ENCODE results near the gene ELK4. TPM values are rescaled to one million over a fixed set of nuclear protein-coding genes. Genes with fewer than 3 reads are reported as not detected.

The ELK4 gene
- total RNA-seq, 1 donor from 2014 or later: 16.1 TPM

DNA sequence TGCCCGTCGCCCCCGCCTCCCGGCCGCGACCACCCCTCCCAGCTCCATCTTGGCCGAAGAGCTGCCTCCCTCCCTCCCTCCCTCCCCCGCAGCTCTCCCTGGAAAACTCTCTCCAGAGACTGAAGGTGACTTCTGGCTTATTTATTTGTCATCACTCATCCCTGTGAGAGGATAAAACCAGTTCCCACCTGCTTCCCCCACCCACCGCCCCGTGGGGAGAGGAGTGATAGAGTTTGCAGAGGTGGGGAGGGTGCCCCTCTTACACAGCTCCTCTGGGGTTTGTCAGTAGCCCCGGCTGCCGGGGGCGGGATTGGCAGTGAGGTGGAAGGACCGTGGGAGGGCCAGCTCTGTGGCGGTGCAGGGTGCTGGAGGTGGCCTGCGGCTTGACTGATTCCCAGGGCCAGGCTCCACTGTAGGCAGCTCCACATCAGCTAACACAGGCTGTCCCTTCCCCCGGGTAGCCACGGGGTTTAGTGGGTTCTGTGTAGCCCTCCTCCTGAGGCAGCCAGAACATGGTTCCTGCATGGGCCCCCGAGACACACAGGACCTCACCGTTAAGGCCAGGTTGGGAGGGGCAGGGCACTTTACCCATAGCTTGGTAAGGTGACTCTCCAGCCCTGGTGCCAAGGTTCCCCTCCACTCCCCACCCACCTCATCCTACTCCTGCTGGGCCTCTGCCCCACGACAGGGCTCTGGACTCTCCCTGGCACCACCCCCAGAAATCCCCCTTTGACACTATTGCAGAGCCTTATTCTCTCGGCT lies 62.2 kb downstream of the ELK4 start:
- H3K27me3 ChIP-seq (ENCODE audit: control insufficient read depth, insufficient read depth, low read length): peaks cover 62% of the 10 kb centered on the region
- H3K36me3 ChIP-seq (ENCODE audit: control insufficient read depth, insufficient read depth, low read length): no peaks in the 10 kb centered on the region
- no peak overlapping the region for H3K4me3 ChIP-seq (ENCODE audit: low read depth, low read length)
- no peak for TF ChIP-seq CTCF (IDR thresholded peaks at IDR 0.05; ENCODE audit: insufficient read depth, low read length, poor library complexity, severe bottlenecking)
- no peak for DNase-seq (ENCODE audit: low read depth)

DNA sequence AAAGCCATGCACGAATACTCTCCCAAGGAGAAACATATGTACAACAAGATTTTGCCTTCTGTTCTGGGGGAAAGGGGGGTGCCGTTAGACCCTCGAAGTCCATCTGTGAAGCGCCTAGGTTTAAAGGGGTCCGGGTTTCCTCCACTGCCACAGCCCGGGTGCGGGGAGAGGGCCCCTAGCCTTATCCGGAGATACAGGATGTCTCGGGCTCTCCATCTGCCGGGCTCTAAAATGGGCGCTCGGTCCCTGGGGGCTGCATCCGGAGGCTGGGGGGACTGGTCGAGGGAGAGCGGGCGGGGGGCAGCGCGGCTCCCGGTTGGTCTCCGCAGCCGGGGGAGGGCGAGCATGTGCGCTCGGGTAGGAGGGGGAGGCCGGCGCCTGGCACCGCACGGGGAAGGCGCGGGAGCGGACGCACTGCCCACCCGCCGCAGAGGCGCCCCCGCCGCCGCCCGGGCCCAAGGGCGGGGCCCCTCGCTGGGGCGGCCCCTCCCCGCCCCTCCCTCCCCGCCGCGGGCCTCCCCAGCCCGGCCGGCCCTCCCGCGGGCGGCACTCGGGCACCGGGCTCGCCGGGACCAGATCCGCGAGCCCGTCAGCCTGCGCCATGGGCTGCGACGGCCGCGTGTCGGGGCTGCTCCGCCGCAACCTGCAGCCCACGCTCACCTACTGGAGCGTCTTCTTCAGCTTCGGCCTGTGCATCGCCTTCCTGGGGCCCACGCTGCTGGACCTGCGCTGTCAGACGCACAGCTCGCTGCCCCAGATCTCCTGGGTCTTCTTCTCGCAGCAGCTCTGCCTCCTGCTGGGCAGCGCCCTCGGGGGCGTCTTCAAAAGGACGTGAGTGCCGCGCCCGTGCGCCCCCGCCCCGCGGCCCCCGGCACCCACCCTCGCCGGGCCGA lies 63.1 kb downstream of the ELK4 start:
- H3K36me3 ChIP-seq (ENCODE audit: control insufficient read depth, insufficient read depth, low read length): no peaks in the 10 kb centered on the region
- H3K4me3 ChIP-seq (ENCODE audit: low read depth, low read length): peak overlapping the region; percentile 15
- peak; percentile 20 for TF ChIP-seq CTCF (IDR thresholded peaks at IDR 0.05; ENCODE audit: insufficient read depth, low read length, poor library complexity, severe bottlenecking)
- H3K27me3 ChIP-seq (ENCODE audit: control insufficient read depth, insufficient read depth, low read length): peaks cover 65% of the 10 kb centered on the region
- DNase-seq (ENCODE audit: low read depth): no peak

DNA sequence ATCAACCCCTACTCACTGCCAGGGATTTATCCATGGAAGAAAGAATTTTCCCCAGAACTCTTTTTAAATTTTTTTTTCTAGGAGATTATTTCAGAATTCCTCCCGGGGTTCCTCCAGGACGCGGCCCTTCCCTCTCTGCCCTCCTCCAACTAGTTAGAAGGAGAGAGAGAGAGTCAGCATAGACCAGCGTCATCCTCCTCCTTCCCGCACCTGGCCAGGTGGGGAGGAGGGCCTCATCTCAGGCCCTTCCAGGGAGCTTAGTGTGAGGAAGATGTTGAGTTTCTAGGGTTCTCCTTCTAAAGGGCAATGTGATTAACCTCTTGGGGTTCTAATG lies 63.7 kb downstream of the ELK4 start:
- H3K27me3 ChIP-seq (ENCODE audit: control insufficient read depth, insufficient read depth, low read length): peaks cover 65% of the 10 kb centered on the region
- no peak for TF ChIP-seq CTCF (IDR thresholded peaks at IDR 0.05; ENCODE audit: insufficient read depth, low read length, poor library complexity, severe bottlenecking)
- no peaks in the 10 kb centered on the region for H3K36me3 ChIP-seq (ENCODE audit: control insufficient read depth, insufficient read depth, low read length)

GRCh38 chr1:205567716-205568115 lies 64.1 kb downstream of the ELK4 start:
- no peak for DNase-seq (ENCODE audit: low read depth)
- Histone ChIP-seq H3K27me3 (ENCODE audit: control insufficient read depth, insufficient read depth, low read length) (peaks cover 65% of the 10 kb centered on the region), H3K4me3 (ENCODE audit: low read depth, low read length) (no peak overlapping the region), H3K36me3 (ENCODE audit: control insufficient read depth, insufficient read depth, low read length) (no peaks in the 10 kb centered on the region)
- no peak for TF ChIP-seq CTCF (IDR thresholded peaks at IDR 0.05; ENCODE audit: insufficient read depth, low read length, poor library complexity, severe bottlenecking)

More for the DNA sequence above, 63.7 kb downstream of the ELK4 start:
- no peak overlapping the region for H3K4me3 ChIP-seq (ENCODE audit: low read depth, low read length)
- DNase-seq (ENCODE audit: low read depth): no peak

- Histone ChIP-seq H3K4me3 (ENCODE audit: low read depth, low read length) (no peak overlapping the region), H3K27me3 (ENCODE audit: control insufficient read depth, insufficient read depth, low read length) (peaks cover 48% of the 10 kb centered on the region), H3K36me3 (ENCODE audit: control insufficient read depth, insufficient read depth, low read length) (no peaks in the 10 kb centered on the region)
- DNase-seq (ENCODE audit: low read depth): no peak
- no peak for TF ChIP-seq CTCF (IDR thresholded peaks at IDR 0.05; ENCODE audit: insufficient read depth, low read length, poor library complexity, severe bottlenecking)
These were observed 66.0 kb downstream of the ELK4 start for GRCh38 chr1:205565799-205566198.
